GM12801 (cell line): ENCODE data around the gene PPP1R14D.

Experiments
- CTCF ChIP-seq: IDR thresholded peaks from one replicate; pipeline ENCODE4 v1.5.1; 2011; ENCODE audit warnings: control low read depth; ENCODE audit not compliant: insufficient read length; ENCODE audit errors: extremely low read depth

PPP1R14D gene

GRCh38 chr15:40768521-40769273, 59.8 kb downstream of the PPP1R14D start:
- TF ChIP-seq CTCF = no peak

GRCh38 chr15:40767838-40768500, 60.5 kb downstream of the PPP1R14D start:
- TF ChIP-seq CTCF = no peak

GRCh38 chr15:40766906-40767837, 61.3 kb downstream of the PPP1R14D start:
- TF ChIP-seq CTCF = no peak

- TF ChIP-seq CTCF = no peak
Observed at GRCh38 chr15:40766194-40766815, 62.2 kb downstream of the PPP1R14D start.
